Measurements from ENCODE around the gene SCO1.

Gene SCO1

GRCh38 chr17:10697092-10698081 lies at the start of gene SCO1, which contains the start of gene ADPRM:
TSS of gene SCO1 (minus strand) at chr17:10697533. CDS start at chr17:10697507, 26 bp downstream.
TSS of gene ADPRM (plus strand) at chr17:10697594. CDS start at chr17:10704927, 7,333 bp downstream.
- TF ChIP-seq, protein P1, sequence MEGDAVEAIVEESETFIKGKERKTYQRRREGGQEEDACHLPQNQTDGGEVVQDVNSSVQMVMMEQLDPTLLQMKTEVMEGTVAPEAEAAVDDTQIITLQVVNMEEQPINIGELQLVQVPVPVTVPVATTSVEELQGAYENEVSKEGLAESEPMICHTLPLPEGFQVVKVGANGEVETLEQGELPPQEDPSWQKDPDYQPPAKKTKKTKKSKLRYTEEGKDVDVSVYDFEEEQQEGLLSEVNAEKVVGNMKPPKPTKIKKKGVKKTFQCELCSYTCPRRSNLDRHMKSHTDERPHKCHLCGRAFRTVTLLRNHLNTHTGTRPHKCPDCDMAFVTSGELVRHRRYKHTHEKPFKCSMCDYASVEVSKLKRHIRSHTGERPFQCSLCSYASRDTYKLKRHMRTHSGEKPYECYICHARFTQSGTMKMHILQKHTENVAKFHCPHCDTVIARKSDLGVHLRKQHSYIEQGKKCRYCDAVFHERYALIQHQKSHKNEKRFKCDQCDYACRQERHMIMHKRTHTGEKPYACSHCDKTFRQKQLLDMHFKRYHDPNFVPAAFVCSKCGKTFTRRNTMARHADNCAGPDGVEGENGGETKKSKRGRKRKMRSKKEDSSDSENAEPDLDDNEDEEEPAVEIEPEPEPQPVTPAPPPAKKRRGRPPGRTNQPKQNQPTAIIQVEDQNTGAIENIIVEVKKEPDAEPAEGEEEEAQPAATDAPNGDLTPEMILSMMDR (IDR thresholded peaks at IDR 0.05; ENCODE audit: insufficient read depth, low read depth, low read length, missing control alignments), result peak; percentile 35
- DNase-seq (ENCODE audit: low read depth), result peak; percentile 96
- peak within 1 kb of the TSS; percentile 79 for H3K4me3 ChIP-seq (ENCODE audit: low read depth, low read length)

- no peak overlapping the region for H3K4me3 ChIP-seq (ENCODE audit: low read depth, low read length)
- no peak for DNase-seq (ENCODE audit: low read depth)
- TF ChIP-seq, protein P1 (IDR thresholded peaks at IDR 0.05; ENCODE audit: insufficient read depth, low read depth, low read length, missing control alignments), result no peak
These were observed 47.9 kb upstream of the SCO1 start for GRCh38 chr17:10745231-10745630.

DNA sequence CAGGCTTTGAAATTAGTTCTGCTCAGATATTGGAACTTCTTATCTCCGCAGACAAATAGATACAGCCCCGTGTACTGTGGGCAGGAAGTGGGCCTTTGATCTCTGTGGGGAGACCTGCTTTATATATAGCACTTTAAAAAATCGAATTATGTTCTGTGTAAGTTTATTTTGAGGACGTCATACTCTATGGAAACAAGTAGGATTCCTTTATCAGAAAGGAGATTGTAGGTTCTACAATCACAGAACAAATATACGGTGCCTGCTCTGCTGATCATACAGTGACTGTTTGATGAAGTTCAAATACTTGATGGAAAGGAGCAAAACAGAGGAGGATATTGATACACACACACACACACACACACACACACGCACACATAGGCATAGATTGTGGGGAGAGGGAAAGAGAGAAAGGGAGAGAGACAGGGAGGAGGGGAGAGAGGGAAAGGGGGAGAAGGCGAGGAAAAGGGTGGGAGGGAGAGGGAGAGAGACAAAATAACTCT lies 47.2 kb upstream of the SCO1 start:
- TF ChIP-seq, protein P1 (IDR thresholded peaks at IDR 0.05; ENCODE audit: insufficient read depth, low read depth, low read length, missing control alignments), result no peak
- DNase-seq (ENCODE audit: low read depth), result no peak
- H3K4me3 ChIP-seq (ENCODE audit: low read depth, low read length), result no peak overlapping the region

GRCh38 chr17:10743316-10744009 lies 46.1 kb upstream of the SCO1 start:
- TF ChIP-seq, protein P1 (IDR thresholded peaks at IDR 0.05; ENCODE audit: insufficient read depth, low read depth, low read length, missing control alignments), result no peak
- H3K4me3 ChIP-seq (ENCODE audit: low read depth, low read length), result no peak overlapping the region
- DNase-seq (ENCODE audit: low read depth), result no peak

DNA sequence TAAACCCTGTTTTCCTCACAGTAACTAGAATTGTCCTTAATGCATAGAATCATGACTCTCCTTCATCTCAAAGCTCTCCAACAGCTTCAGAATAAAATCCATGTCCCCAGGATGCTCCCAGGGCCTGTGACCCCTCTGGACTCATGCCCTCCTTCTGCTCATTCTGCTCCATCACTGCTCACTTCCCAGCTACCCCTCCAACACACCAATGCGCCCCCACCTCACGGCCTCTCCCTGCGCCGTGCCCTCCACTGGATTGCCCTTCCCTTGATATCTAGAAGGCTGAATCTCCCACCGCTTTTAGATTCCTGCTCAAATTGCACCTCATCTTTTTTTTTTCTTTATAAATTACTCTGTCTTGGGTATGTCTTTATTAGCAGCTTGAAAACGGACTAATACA lies 45.1 kb upstream of the SCO1 start:
- no peak overlapping the region for H3K4me3 ChIP-seq (ENCODE audit: low read depth, low read length)
- no peak for DNase-seq (ENCODE audit: low read depth)
- TF ChIP-seq, protein P1 (IDR thresholded peaks at IDR 0.05; ENCODE audit: insufficient read depth, low read depth, low read length, missing control alignments), result no peak

DNA sequence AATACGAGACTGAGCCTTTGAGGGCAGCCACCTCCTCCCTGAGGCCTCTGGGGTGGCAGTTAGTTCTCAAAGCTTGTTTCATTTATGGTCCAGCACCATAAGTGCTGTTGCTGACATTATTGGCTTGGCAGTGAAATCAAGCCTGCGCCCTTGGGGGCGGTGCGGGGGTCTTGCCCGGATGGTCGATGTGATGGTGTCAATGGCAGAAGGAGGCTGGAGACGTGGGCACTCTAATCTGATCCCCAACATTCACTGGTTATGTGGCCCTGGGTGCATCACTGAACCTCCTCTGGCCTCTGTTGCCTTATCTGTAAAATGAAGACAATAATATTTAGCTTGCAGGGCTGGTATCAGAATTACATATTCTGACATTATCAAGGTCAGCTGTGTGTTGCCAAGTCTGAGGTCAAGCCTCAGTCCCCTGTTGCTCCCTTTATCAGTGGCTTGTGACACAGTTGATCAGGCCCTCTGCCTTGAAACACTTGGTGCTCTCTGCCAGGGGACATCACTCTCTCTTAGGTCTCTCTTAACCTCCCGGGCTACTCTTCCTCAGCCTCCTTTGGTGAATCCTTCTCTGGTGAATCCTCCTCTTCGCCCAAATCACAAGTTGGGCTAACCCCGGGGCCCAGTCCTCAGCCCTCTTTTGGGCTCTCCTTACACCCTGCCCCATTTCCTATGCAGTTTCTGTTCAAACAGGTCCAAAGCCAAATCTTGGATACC lies 44.2 kb upstream of the SCO1 start:
- DNase-seq (ENCODE audit: low read depth), result no peak
- TF ChIP-seq, protein P1 (IDR thresholded peaks at IDR 0.05; ENCODE audit: insufficient read depth, low read depth, low read length, missing control alignments), result no peak
- no peak overlapping the region for H3K4me3 ChIP-seq (ENCODE audit: low read depth, low read length)

Measured in GM12865 (cell line).